WTC11 (cell line): ENCODE results near the gene SSRP1. TPM values are rescaled to one million over a fixed set of nuclear protein-coding genes. Genes with fewer than 3 reads are reported as not detected.

Experiments used
- ATAC-seq: fragments of 200-7000 bp; cut with Tn5 transposase; 2 replicates; pipeline ENCODE4 v1.10.0; 2021; ENCODE audit warnings: mild to moderate bottlenecking, moderate library complexity
- CTCF ChIA-PET: fragments of 300-600 bp; sonication (Branson Sonifier 250); formaldehyde crosslinking; loops from one replicate; lab custom pipeline; 2021; ENCODE audit warnings: antibody characterized with exemption; lab: Charles Lee
- POLR2A ChIA-PET: fragments of 350-600 bp; sonication (Branson Sonifier 250); formaldehyde crosslinking; loops from one replicate; lab custom pipeline; 2021; ENCODE audit warnings: antibody characterized with exemption; lab: Charles Lee
- DNase-seq: peaks from one replicate; pipeline ENCODE4 v3.0.0; 2021; ENCODE audit warnings: low spot score
- H3K27ac Mint-ChIP-seq: 2 replicates; pipeline ENCODE4 v1.8.0; 2021; ENCODE audit warnings: mixed read lengths
- H3K27me3 Mint-ChIP-seq: 2 replicates; pipeline ENCODE4 v1.8.0; 2021; ENCODE audit warnings: low read depth, mild to moderate bottlenecking, moderate library complexity, mixed read lengths
- H3K36me3 Mint-ChIP-seq: 2 replicates; pipeline ENCODE4 v1.8.0; 2021; ENCODE audit warnings: mixed read lengths
- H3K4me1 Mint-ChIP-seq: 2 replicates; pipeline ENCODE4 v1.8.0; 2022; ENCODE audit warnings: mixed read lengths
- H3K4me3 Mint-ChIP-seq: 2 replicates; pipeline ENCODE4 v1.8.0; 2021; ENCODE audit warnings: mild to moderate bottlenecking, moderate library complexity, mixed read lengths
- H3K9me3 Mint-ChIP-seq: 2 replicates; pipeline ENCODE4 v1.8.0; 2021; ENCODE audit warnings: mixed read lengths
- GRHL2 ChIP-seq: fragments of 250-450 bp; sonication (Bioruptor Pico); IDR thresholded peaks from 2 replicates; pipeline ENCODE4 v1.8.0; 2022; ENCODE audit warnings: mild to moderate bottlenecking, moderate library complexity; ENCODE audit not compliant: insufficient replicate concordance, severe bottlenecking
- MYBL2 ChIP-seq: sonication (generic); formaldehyde crosslinking; IDR thresholded peaks from 2 replicates; pipeline ENCODE4 v1.8.1; 2023; ENCODE audit warnings: mild to moderate bottlenecking, moderate library complexity, missing genetic modification reagents
- SMAD4 ChIP-seq: sonication (generic); formaldehyde crosslinking; IDR thresholded peaks from 2 replicates; pipeline ENCODE4 v1.8.0; 2022; ENCODE audit warnings: mild to moderate bottlenecking, missing genetic modification reagents
- SP1 ChIP-seq: sonication (generic); formaldehyde crosslinking; conservative IDR thresholded peaks from 2 replicates; pipeline ENCODE4 v1.8.1; 2022; ENCODE audit warnings: missing genetic modification reagents
- TEAD1 ChIP-seq: sonication (generic); formaldehyde crosslinking; IDR thresholded peaks from 2 replicates; pipeline ENCODE4 v1.8.0; 2022; ENCODE audit warnings: mild to moderate bottlenecking, missing genetic modification reagents
- ZNF121 ChIP-seq: sonication (generic); formaldehyde crosslinking; IDR thresholded peaks from 2 replicates; pipeline ENCODE4 v1.8.0; 2023; ENCODE audit warnings: missing genetic modification reagents
- ZNF138 ChIP-seq: sonication (generic); formaldehyde crosslinking; conservative IDR thresholded peaks from 2 replicates; pipeline ENCODE4 v1.8.1; 2022; ENCODE audit warnings: mild to moderate bottlenecking, moderate library complexity, missing genetic modification reagents
- total RNA-seq: library from RNA; stranded (reverse); gene quantifications from 3 replicates; pipeline ENCODE4 v1.2.3, GENCODE V29; 2021
- TF ChIP-seq, protein P1 (sequence below): sonication (generic); formaldehyde crosslinking; IDR thresholded peaks from 2 replicates; pipeline ENCODE4 v1.8.1; 2023; ENCODE audit warnings: mild to moderate bottlenecking, missing genetic modification reagents, moderate library complexity
- TF ChIP-seq, protein P2 (sequence below): sonication (generic); formaldehyde crosslinking; IDR thresholded peaks from 2 replicates; pipeline ENCODE4 v1.8.0; 2023; ENCODE audit warnings: mild to moderate bottlenecking, missing genetic modification reagents
- TF ChIP-seq, protein P3 (sequence below): fragments of 250-450 bp; sonication (Bioruptor Pico); IDR thresholded peaks from 2 replicates; pipeline ENCODE4 v1.8.0; 2021; ENCODE audit warnings: mild to moderate bottlenecking
- TF ChIP-seq, protein P4 (sequence below): sonication (generic); formaldehyde crosslinking; IDR thresholded peaks from 2 replicates; pipeline ENCODE4 v1.8.1; 2022; ENCODE audit warnings: mild to moderate bottlenecking, moderate library complexity, missing genetic modification reagents
- TF ChIP-seq, protein P5 (sequence below): fragments of 250-450 bp; sonication (Bioruptor Pico); IDR thresholded peaks from 2 replicates; pipeline ENCODE4 v2.1.2; 2022; ENCODE audit warnings: mild to moderate bottlenecking, moderate library complexity
- TF ChIP-seq, protein P6 (sequence below): sonication (generic); formaldehyde crosslinking; IDR thresholded peaks from 2 replicates; pipeline ENCODE4 v1.8.0; 2023; ENCODE audit warnings: missing genetic modification reagents, mild to moderate bottlenecking, borderline replicate concordance
- TF ChIP-seq, protein P7 (sequence below): fragments of 250-450 bp; sonication (Bioruptor Pico); IDR thresholded peaks from 2 replicates; pipeline ENCODE4 v1.9.0; 2021; ENCODE audit warnings: mild to moderate bottlenecking
- TF ChIP-seq, protein P8 (sequence below): sonication (generic); formaldehyde crosslinking; IDR thresholded peaks from 2 replicates; pipeline ENCODE4 v1.8.1; 2022; ENCODE audit warnings: low read depth, mild to moderate bottlenecking, moderate library complexity, missing genetic modification reagents, borderline replicate concordance

The SSRP1 gene
- total RNA-seq, 1 experiment from 2014 or later, result 228 TPM

DNA sequence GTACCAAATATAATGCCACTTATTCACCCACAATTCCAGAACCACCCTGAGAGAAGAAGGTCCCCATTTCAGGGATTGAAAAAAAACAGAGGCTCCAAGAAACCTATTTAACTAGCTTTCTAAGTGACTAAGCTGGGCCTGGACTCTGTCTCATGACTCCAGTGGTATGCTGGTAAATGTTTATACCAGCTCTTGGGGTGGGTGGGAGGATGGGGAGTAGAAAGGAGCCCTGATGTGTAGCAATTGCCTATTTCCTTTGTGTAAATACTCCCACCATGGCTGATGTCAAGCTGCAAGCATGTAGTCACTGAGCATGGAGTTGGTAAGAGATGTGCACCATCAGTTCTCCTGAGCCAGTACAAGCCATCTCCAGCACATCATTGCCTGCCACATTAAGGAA is 42.5 kb upstream of the SSRP1 start:
- POLR2A ChIA-PET, result no interaction called here
- CTCF ChIA-PET, result no interaction called here
- Mint-ChIP-seq H3K36me3 (no peaks in the 10 kb centered on the region), H3K4me1 (peaks cover 2% of the 10 kb centered on the region; the same call in 1 of the 2 replicates), H3K4me3 (no peak overlapping the region), H3K27me3 (peaks cover 41% of the 10 kb centered on the region), H3K9me3 (peaks cover 6% of the 10 kb centered on the region), H3K27ac (no peak overlapping the region)
- ATAC-seq, result no peak
- DNase-seq, result no peak
- TF ChIP-seq TEAD1 (CRISPR knock-in tag), result no peak
- no peak for TF ChIP-seq MYBL2 (CRISPR knock-in tag)
- TF ChIP-seq, protein P1, sequence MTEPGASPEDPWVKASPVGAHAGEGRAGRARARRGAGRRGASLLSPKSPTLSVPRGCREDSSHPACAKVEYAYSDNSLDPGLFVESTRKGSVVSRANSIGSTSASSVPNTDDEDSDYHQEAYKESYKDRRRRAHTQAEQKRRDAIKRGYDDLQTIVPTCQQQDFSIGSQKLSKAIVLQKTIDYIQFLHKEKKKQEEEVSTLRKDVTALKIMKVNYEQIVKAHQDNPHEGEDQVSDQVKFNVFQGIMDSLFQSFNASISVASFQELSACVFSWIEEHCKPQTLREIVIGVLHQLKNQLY, result no peak
- no peak for TF ChIP-seq SMAD4
- TF ChIP-seq GRHL2 (CRISPR knock-in tag), result no peak
- TF ChIP-seq, protein P2, sequence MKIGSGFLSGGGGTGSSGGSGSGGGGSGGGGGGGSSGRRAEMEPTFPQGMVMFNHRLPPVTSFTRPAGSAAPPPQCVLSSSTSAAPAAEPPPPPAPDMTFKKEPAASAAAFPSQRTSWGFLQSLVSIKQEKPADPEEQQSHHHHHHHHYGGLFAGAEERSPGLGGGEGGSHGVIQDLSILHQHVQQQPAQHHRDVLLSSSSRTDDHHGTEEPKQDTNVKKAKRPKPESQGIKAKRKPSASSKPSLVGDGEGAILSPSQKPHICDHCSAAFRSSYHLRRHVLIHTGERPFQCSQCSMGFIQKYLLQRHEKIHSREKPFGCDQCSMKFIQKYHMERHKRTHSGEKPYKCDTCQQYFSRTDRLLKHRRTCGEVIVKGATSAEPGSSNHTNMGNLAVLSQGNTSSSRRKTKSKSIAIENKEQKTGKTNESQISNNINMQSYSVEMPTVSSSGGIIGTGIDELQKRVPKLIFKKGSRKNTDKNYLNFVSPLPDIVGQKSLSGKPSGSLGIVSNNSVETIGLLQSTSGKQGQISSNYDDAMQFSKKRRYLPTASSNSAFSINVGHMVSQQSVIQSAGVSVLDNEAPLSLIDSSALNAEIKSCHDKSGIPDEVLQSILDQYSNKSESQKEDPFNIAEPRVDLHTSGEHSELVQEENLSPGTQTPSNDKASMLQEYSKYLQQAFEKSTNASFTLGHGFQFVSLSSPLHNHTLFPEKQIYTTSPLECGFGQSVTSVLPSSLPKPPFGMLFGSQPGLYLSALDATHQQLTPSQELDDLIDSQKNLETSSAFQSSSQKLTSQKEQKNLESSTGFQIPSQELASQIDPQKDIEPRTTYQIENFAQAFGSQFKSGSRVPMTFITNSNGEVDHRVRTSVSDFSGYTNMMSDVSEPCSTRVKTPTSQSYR (CRISPR knock-in tag), result no peak
- TF ChIP-seq, protein P3, sequence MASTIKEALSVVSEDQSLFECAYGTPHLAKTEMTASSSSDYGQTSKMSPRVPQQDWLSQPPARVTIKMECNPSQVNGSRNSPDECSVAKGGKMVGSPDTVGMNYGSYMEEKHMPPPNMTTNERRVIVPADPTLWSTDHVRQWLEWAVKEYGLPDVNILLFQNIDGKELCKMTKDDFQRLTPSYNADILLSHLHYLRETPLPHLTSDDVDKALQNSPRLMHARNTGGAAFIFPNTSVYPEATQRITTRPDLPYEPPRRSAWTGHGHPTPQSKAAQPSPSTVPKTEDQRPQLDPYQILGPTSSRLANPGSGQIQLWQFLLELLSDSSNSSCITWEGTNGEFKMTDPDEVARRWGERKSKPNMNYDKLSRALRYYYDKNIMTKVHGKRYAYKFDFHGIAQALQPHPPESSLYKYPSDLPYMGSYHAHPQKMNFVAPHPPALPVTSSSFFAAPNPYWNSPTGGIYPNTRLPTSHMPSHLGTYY (CRISPR knock-in tag), result no peak
- TF ChIP-seq ZNF138, result no peak
- TF ChIP-seq, protein P4, sequence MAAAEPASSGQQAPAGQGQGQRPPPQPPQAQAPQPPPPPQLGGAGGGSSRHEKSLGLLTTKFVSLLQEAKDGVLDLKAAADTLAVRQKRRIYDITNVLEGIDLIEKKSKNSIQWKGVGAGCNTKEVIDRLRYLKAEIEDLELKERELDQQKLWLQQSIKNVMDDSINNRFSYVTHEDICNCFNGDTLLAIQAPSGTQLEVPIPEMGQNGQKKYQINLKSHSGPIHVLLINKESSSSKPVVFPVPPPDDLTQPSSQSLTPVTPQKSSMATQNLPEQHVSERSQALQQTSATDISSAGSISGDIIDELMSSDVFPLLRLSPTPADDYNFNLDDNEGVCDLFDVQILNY (CRISPR knock-in tag), result no peak
- TF ChIP-seq, protein P5, sequence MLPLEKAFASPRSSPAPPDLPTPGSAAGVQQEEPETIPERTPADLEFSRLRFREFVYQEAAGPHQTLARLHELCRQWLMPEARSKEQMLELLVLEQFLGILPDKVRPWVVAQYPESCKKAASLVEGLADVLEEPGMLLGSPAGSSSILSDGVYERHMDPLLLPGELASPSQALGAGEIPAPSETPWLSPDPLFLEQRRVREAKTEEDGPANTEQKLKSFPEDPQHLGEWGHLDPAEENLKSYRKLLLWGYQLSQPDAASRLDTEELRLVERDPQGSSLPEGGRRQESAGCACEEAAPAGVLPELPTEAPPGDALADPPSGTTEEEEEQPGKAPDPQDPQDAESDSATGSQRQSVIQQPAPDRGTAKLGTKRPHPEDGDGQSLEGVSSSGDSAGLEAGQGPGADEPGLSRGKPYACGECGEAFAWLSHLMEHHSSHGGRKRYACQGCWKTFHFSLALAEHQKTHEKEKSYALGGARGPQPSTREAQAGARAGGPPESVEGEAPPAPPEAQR (CRISPR knock-in tag), result no peak
- TF ChIP-seq, protein P6, sequence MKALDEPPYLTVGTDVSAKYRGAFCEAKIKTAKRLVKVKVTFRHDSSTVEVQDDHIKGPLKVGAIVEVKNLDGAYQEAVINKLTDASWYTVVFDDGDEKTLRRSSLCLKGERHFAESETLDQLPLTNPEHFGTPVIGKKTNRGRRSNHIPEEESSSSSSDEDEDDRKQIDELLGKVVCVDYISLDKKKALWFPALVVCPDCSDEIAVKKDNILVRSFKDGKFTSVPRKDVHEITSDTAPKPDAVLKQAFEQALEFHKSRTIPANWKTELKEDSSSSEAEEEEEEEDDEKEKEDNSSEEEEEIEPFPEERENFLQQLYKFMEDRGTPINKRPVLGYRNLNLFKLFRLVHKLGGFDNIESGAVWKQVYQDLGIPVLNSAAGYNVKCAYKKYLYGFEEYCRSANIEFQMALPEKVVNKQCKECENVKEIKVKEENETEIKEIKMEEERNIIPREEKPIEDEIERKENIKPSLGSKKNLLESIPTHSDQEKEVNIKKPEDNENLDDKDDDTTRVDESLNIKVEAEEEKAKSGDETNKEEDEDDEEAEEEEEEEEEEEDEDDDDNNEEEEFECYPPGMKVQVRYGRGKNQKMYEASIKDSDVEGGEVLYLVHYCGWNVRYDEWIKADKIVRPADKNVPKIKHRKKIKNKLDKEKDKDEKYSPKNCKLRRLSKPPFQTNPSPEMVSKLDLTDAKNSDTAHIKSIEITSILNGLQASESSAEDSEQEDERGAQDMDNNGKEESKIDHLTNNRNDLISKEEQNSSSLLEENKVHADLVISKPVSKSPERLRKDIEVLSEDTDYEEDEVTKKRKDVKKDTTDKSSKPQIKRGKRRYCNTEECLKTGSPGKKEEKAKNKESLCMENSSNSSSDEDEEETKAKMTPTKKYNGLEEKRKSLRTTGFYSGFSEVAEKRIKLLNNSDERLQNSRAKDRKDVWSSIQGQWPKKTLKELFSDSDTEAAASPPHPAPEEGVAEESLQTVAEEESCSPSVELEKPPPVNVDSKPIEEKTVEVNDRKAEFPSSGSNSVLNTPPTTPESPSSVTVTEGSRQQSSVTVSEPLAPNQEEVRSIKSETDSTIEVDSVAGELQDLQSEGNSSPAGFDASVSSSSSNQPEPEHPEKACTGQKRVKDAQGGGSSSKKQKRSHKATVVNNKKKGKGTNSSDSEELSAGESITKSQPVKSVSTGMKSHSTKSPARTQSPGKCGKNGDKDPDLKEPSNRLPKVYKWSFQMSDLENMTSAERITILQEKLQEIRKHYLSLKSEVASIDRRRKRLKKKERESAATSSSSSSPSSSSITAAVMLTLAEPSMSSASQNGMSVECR (CRISPR knock-in tag), result no peak
- no peak for TF ChIP-seq SP1 (CRISPR knock-in tag)
- TF ChIP-seq, protein P7, sequence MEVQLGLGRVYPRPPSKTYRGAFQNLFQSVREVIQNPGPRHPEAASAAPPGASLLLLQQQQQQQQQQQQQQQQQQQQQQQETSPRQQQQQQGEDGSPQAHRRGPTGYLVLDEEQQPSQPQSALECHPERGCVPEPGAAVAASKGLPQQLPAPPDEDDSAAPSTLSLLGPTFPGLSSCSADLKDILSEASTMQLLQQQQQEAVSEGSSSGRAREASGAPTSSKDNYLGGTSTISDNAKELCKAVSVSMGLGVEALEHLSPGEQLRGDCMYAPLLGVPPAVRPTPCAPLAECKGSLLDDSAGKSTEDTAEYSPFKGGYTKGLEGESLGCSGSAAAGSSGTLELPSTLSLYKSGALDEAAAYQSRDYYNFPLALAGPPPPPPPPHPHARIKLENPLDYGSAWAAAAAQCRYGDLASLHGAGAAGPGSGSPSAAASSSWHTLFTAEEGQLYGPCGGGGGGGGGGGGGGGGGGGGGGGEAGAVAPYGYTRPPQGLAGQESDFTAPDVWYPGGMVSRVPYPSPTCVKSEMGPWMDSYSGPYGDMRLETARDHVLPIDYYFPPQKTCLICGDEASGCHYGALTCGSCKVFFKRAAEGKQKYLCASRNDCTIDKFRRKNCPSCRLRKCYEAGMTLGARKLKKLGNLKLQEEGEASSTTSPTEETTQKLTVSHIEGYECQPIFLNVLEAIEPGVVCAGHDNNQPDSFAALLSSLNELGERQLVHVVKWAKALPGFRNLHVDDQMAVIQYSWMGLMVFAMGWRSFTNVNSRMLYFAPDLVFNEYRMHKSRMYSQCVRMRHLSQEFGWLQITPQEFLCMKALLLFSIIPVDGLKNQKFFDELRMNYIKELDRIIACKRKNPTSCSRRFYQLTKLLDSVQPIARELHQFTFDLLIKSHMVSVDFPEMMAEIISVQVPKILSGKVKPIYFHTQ (CRISPR knock-in tag), result no peak
- TF ChIP-seq ZNF121, result no peak
- TF ChIP-seq, protein P8, sequence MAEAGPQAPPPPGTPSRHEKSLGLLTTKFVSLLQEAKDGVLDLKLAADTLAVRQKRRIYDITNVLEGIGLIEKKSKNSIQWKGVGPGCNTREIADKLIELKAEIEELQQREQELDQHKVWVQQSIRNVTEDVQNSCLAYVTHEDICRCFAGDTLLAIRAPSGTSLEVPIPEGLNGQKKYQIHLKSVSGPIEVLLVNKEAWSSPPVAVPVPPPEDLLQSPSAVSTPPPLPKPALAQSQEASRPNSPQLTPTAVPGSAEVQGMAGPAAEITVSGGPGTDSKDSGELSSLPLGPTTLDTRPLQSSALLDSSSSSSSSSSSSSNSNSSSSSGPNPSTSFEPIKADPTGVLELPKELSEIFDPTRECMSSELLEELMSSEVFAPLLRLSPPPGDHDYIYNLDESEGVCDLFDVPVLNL, result no peak
